ENCODE measurements around the gene KCNC1.

- no peak for TF ChIP-seq POLR2A (IDR thresholded peaks at IDR 0.05)
- TF ChIP-seq EP300 (IDR thresholded peaks at IDR 0.05), result no peak
- no peak for TF ChIP-seq CTCF (IDR thresholded peaks at IDR 0.05)
- TF ChIP-seq POLR2AphosphoS5 (IDR thresholded peaks at IDR 0.05), result no peak
These were observed 12.5 kb upstream of the KCNC1 start for GRCh38 chr11:17722000-17722643.

All from sigmoid colon (tissue), 4 donors.